Stomach (tissue), 4 donors: ENCODE measurements around the gene NYAP1.

Source experiments
- EP300 ChIP-seq: sonication (generic); formaldehyde crosslinking; IDR thresholded peaks from one replicate; pipeline ENCODE4 v1.6.1; 2017; ENCODE audit warnings: antibody characterized with exemption
- POLR2A ChIP-seq, 4 donors: fragments of 450-650 bp; IDR thresholded peaks; one replicate each; pipeline ENCODE4 v1.6.1; 2016; ENCODE audit warnings: antibody characterized with exemption in 4 of 4, control low read depth in 2 of 4, mild to moderate bottlenecking in 1 of 4, moderate library complexity in 1 of 4
- POLR2AphosphoS5 ChIP-seq, 3 donors: sonication (generic); formaldehyde crosslinking; IDR thresholded peaks; one replicate each; pipeline ENCODE4 v1.6.1; 2016; ENCODE audit warnings: antibody characterized with exemption in 3 of 3
- TF ChIP-seq, protein P1 (sequence below), 7 experiments: fragments of 450-650 bp in 4 of 7; fragments of 200-600 bp in 3 of 7; sonication (generic) in 3 of 7; IDR thresholded peaks; one replicate each; pipeline ENCODE4 v1.5.1; 2016 to 2019; ENCODE audit warnings: antibody characterized with exemption in 7 of 7, control low read depth in 2 of 7, mild to moderate bottlenecking in 1 of 7

DNA sequence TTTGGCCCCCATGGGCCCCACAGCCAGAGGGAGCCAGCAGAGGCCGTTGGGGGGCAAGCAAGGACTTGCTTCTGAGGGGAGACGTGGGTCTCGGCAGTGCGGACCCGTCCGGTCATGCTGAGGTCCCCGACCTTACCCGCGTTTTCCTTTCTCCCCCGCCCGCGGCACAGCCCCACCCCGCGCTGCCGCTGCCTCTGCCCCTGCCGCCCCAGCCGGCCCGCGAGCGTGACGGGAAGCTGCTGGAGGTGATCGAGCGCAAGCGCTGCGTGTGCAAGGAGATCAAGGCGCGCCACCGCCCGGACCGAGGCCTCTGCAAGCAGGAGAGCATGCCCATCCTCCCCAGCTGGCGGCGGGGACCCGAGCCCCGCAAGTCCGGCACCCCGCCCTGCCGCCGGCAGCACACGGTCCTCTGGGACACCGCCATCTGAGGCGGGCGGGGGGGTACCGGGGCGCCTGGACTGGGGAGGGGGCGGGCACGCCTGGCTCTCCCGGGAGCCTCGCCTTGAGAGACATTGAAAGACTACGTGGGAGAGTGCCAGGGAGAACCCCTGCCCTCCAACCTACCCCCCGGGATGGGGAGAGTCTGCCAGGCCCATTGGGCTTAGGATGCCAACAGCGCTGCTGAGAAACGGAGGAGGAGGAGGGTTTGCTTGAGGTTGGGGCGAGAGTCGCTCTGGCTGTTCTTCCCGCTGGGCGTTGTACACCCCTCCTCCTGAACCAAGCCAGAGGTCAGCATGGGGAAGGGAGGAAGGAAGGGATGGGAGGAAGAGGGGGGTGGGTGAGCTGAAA is 9.9 kb downstream of the NYAP1 start:
- TF ChIP-seq, protein P1, sequence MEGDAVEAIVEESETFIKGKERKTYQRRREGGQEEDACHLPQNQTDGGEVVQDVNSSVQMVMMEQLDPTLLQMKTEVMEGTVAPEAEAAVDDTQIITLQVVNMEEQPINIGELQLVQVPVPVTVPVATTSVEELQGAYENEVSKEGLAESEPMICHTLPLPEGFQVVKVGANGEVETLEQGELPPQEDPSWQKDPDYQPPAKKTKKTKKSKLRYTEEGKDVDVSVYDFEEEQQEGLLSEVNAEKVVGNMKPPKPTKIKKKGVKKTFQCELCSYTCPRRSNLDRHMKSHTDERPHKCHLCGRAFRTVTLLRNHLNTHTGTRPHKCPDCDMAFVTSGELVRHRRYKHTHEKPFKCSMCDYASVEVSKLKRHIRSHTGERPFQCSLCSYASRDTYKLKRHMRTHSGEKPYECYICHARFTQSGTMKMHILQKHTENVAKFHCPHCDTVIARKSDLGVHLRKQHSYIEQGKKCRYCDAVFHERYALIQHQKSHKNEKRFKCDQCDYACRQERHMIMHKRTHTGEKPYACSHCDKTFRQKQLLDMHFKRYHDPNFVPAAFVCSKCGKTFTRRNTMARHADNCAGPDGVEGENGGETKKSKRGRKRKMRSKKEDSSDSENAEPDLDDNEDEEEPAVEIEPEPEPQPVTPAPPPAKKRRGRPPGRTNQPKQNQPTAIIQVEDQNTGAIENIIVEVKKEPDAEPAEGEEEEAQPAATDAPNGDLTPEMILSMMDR (IDR thresholded peaks at IDR 0.05), result peak in 1 of 7 experiments; percentile 12
- TF ChIP-seq EP300 (no peak), POLR2A (IDR thresholded peaks at IDR 0.05) (no peak), POLR2AphosphoS5 (IDR thresholded peaks at IDR 0.05) (no peak)
